Testis (tissue), 2 donors: Measurements from ENCODE around the gene FAF1.

Experiments used
- CTCF ChIP-seq, 3 experiments: fragments of 450-650 bp in 2 of 3; fragments of 200-600 bp in 1 of 3; sonication (generic) in 1 of 3; IDR thresholded peaks; one replicate each; pipeline ENCODE4 v1.5.1; 2016 to 2019; ENCODE audit warnings: antibody characterized with exemption in 3 of 3, mild to moderate bottlenecking in 2 of 3, moderate library complexity in 1 of 3
- POLR2A ChIP-seq: fragments of 450-650 bp; IDR thresholded peaks from one replicate; pipeline ENCODE4 v1.6.1; 2017; ENCODE audit warnings: antibody characterized with exemption, mild to moderate bottlenecking, moderate library complexity

DNA sequence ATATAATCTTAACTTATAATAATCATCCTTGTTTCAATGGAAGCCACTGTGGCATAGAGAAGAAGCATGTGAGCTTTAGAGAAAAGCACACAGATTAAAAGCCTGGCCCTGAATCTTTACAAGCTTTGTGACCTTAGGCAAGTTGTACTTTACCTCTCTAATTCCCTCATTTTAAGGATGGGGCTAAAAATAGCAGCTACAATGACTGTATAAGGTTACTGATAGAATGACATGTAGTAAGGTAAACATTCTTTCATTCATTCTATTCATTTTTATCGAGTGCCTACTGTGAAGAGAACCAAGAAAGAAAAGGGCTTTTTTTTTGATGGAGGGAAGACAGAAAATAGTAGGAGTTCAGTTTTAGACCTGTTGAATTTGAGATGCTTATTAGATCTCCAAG, 35.6 kb upstream of the FAF1 start:
- no peak for TF ChIP-seq CTCF (IDR thresholded peaks at IDR 0.05)
- TF ChIP-seq POLR2A = no peak
